Measurements from ENCODE around the gene USB1.

USB1 gene

DNA sequence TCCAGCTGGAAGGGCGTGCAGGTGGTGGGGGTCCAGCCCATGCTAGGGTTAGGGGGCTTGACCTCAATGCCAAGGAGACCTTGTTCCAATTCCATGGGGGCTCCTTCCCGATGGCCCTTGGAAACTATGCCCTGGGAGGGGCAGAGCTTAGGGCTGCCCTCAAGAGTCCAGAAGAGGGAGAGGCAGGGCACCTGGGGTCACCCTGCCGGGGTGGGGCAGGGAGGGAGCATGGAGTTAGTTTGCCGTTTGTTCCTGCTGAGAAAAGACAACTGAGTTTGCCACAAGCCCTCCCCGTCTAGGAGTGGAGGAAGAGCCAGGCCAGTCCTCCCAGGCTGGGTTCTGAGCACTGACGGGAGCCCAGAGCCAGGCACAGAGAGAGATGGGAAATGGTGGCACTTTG lies 45.7 kb downstream of the USB1 start (continued):
- no peak for TF ChIP-seq ZBTB1 (tag by site-specific recombination; IDR thresholded peaks at IDR 0.05)

DNA sequence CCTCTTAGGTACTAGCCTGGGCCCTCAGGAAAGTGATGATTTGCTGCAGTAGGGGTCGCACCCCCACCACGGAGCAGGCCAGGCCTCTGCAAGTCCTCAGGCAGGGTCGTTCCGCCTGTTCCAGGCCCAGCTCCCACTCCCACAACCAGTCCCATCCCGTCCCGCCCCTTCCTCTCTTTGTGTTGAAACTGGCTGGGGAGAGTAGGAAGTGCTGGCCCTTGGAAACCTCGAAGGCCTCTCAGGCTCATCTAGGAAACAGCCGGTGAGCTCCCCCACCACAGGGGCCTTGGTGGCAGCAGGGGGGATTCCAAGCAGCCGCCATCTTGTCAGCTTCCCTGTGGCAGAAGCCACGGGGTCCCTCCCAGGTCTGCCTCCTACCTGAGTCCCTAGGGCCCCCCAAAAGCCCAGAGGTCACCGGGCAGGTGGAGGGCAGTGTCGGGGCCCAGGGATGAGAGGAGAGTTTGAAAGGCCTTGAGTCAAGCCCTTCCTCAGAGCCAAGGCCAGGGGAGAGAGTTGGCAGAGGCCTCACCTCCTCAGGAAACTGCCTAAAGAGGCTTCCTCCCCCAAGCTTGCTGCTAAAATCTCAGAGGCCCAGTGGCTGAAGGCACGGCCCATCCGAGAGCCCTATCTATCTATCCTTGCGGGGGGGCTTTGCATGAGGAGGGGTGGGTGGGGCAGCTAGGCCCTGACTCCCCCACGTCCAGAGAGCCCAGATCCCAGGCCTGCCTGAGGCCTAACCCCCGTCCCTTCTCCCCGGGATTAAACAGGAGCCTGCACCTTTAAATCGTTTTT lies 46.5 kb downstream of the USB1 start:
- Histone ChIP-seq H3K27ac (ENCODE audit: extremely low read depth, low read depth, low read length) (no peak overlapping the region), H3K4me1 (ENCODE audit: control insufficient read depth, insufficient read depth, low read length) (no peaks in the 10 kb centered on the region), H3K4me3 (ENCODE audit: low read depth, low read length) (no peak overlapping the region), H3K9me3 (ENCODE audit: control insufficient read depth, insufficient read depth, low read depth, low read length) (no peaks in the 10 kb centered on the region), H3K36me3 (ENCODE audit: control insufficient read depth in 2 of 2, insufficient read depth in 1 of 2, low read length in 2 of 2) (peaks cover 0 to 16% of the 10 kb centered on the region in 2 experiments; a peak in 1 of 3 replicates)
- CTCF ChIA-PET = interaction anchor here (1.2 to 2.5 kb wide), 2 partner anchors 15 to 49 kb away, joined by 5 to 7 read pairs; no protein-coding TSS in a partner anchor
- POLR2A ChIA-PET = interaction anchor here (0.6 kb wide), 1 partner anchor 18 kb away, joined by 4 read pairs; no protein-coding TSS in a partner anchor
- no peak for TF ChIP-seq ZNF426 (tag by site-specific recombination; IDR thresholded peaks at IDR 0.05)
- TF ChIP-seq GLIS1 (tag by site-specific recombination; IDR thresholded peaks at IDR 0.05) = no peak
- TF ChIP-seq, protein P1, sequence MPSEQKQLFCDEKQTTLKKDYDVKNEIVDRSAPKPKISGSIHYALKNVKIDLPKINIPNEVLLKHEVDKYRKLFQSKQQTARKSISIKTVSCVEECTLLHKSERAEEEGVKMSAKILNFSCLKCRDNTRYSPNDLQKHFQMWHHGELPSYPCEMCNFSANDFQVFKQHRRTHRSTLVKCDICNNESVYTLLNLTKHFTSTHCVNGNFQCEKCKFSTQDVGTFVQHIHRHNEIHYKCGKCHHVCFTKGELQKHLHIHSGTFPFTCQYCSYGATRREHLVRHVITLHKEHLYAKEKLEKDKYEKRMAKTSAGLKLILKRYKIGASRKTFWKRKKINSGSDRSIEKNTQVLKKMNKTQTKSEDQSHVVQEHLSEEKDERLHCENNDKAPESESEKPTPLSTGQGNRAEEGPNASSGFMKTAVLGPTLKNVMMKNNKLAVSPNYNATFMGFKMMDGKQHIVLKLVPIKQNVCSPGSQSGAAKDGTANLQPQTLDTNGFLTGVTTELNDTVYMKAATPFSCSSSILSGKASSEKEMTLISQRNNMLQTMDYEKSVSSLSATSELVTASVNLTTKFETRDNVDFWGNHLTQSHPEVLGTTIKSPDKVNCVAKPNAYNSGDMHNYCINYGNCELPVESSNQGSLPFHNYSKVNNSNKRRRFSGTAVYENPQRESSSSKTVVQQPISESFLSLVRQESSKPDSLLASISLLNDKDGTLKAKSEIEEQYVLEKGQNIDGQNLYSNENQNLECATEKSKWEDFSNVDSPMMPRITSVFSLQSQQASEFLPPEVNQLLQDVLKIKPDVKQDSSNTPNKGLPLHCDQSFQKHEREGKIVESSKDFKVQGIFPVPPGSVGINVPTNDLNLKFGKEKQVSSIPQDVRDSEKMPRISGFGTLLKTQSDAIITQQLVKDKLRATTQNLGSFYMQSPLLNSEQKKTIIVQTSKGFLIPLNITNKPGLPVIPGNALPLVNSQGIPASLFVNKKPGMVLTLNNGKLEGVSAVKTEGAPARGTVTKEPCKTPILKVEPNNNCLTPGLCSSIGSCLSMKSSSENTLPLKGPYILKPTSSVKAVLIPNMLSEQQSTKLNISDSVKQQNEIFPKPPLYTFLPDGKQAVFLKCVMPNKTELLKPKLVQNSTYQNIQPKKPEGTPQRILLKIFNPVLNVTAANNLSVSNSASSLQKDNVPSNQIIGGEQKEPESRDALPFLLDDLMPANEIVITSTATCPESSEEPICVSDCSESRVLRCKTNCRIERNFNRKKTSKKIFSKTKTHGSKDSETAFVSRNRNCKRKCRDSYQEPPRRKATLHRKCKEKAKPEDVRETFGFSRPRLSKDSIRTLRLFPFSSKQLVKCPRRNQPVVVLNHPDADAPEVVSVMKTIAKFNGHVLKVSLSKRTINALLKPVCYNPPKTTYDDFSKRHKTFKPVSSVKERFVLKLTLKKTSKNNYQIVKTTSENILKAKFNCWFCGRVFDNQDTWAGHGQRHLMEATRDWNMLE (tag by site-specific recombination; conservative IDR thresholded peaks at IDR 0.05; ENCODE audit: low read depth) = no peak
- TF ChIP-seq, protein P2, sequence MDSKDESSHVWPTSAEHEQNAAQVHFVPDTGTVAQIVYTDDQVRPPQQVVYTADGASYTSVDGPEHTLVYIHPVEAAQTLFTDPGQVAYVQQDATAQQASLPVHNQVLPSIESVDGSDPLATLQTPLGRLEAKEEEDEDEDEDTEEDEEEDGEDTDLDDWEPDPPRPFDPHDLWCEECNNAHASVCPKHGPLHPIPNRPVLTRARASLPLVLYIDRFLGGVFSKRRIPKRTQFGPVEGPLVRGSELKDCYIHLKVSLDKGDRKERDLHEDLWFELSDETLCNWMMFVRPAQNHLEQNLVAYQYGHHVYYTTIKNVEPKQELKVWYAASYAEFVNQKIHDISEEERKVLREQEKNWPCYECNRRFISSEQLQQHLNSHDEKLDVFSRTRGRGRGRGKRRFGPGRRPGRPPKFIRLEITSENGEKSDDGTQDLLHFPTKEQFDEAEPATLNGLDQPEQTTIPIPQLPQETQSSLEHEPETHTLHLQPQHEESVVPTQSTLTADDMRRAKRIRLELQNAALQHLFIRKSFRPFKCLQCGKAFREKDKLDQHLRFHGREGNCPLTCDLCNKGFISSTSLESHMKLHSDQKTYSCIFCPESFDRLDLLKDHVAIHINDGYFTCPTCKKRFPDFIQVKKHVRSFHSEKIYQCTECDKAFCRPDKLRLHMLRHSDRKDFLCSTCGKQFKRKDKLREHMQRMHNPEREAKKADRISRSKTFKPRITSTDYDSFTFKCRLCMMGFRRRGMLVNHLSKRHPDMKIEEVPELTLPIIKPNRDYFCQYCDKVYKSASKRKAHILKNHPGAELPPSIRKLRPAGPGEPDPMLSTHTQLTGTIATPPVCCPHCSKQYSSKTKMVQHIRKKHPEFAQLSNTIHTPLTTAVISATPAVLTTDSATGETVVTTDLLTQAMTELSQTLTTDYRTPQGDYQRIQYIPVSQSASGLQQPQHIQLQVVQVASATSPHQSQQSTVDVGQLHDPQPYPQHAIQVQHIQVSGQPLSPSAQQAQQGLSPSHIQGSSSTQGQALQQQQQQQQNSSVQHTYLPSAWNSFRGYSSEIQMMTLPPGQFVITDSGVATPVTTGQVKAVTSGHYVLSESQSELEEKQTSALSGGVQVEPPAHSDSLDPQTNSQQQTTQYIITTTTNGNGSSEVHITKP (tag by site-specific recombination; IDR thresholded peaks at IDR 0.05) = no peak

DNA sequence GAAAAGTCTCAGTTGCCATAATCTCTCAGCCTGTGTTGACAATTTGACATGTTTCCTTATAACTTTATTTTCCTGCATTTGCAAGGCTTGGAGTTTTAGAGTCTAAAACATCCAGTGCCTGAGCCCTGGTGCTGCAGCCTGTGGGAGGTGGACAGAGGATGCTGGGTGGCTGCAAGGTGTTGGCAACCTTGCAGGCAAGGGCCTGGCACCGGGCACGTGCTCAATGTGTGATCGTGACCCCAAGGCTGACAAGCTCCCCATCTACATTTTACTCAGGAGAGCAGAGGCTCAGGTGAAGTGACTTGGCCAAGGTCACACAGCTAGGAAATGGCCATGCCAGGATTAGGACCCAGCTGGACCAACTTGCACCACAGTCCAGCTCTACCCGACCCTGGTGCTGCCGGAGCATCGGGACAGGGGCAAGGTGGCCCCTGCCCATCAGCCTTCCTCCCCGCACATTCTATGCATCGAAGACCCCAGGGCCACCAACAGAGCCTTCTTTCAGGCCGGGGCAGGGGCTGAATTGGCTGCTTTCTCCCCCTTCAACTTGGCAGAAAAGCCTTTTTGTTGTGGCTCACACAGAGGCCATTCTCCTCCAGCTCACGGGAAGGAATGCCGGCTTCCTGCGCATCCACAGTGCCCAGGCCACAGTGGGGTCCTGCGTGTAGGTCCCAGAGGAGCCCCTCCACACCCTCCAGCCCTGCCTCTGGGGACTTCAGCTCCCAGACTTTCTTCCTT lies 47.5 kb downstream of the USB1 start:
- TF ChIP-seq, protein P3, sequence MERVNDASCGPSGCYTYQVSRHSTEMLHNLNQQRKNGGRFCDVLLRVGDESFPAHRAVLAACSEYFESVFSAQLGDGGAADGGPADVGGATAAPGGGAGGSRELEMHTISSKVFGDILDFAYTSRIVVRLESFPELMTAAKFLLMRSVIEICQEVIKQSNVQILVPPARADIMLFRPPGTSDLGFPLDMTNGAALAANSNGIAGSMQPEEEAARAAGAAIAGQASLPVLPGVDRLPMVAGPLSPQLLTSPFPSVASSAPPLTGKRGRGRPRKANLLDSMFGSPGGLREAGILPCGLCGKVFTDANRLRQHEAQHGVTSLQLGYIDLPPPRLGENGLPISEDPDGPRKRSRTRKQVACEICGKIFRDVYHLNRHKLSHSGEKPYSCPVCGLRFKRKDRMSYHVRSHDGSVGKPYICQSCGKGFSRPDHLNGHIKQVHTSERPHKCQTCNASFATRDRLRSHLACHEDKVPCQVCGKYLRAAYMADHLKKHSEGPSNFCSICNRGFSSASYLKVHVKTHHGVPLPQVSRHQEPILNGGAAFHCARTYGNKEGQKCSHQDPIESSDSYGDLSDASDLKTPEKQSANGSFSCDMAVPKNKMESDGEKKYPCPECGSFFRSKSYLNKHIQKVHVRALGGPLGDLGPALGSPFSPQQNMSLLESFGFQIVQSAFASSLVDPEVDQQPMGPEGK (tag by site-specific recombination; IDR thresholded peaks at IDR 0.05) = no peak
- TF ChIP-seq GLI2 (tag by site-specific recombination; IDR thresholded peaks at IDR 0.05; ENCODE audit: borderline replicate concordance, low read depth) (no peak), YY2 (tag by site-specific recombination; IDR thresholded peaks at IDR 0.05) (no peak), ZNF654 (tag by site-specific recombination; IDR thresholded peaks at IDR 0.05; ENCODE audit: low read depth) (no peak), ZNF354C (tag by site-specific recombination; IDR thresholded peaks at IDR 0.05; ENCODE audit: borderline replicate concordance, low read depth) (no peak)
- TF ChIP-seq, protein P4, sequence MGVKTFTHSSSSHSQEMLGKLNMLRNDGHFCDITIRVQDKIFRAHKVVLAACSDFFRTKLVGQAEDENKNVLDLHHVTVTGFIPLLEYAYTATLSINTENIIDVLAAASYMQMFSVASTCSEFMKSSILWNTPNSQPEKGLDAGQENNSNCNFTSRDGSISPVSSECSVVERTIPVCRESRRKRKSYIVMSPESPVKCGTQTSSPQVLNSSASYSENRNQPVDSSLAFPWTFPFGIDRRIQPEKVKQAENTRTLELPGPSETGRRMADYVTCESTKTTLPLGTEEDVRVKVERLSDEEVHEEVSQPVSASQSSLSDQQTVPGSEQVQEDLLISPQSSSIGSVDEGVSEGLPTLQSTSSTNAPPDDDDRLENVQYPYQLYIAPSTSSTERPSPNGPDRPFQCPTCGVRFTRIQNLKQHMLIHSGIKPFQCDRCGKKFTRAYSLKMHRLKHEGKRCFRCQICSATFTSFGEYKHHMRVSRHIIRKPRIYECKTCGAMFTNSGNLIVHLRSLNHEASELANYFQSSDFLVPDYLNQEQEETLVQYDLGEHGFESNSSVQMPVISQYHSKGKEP (tag by site-specific recombination; IDR thresholded peaks at IDR 0.05) = no peak
- TF ChIP-seq, protein P5, sequence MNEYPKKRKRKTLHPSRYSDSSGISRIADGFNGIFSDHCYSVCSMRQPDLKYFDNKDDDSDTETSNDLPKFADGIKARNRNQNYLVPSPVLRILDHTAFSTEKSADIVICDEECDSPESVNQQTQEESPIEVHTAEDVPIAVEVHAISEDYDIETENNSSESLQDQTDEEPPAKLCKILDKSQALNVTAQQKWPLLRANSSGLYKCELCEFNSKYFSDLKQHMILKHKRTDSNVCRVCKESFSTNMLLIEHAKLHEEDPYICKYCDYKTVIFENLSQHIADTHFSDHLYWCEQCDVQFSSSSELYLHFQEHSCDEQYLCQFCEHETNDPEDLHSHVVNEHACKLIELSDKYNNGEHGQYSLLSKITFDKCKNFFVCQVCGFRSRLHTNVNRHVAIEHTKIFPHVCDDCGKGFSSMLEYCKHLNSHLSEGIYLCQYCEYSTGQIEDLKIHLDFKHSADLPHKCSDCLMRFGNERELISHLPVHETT (tag by site-specific recombination; IDR thresholded peaks at IDR 0.05) = no peak
- POLR2A ChIA-PET = interaction anchor here (0.6 kb wide), 1 partner anchor 17 kb away, joined by 4 read pairs; no protein-coding TSS in a partner anchor
- H3K9me3 ChIP-seq (ENCODE audit: control insufficient read depth, insufficient read depth, low read depth, low read length) = no peaks in the 10 kb centered on the region
- H3K27ac ChIP-seq (ENCODE audit: extremely low read depth, low read depth, low read length) = no peak overlapping the region
- CTCF ChIA-PET = interaction anchor here (1.1 to 2.5 kb wide), 3 partner anchors 16 to 48 kb away, joined by 3 to 7 read pairs (median 5); no protein-coding TSS in a partner anchor
- peaks cover 0 to 9% of the 10 kb centered on the region in 2 experiments; a peak in 1 of 3 replicates for H3K36me3 ChIP-seq (ENCODE audit: control insufficient read depth in 2 of 2, insufficient read depth in 1 of 2, low read length in 2 of 2)
- H3K4me1 ChIP-seq (ENCODE audit: control insufficient read depth, insufficient read depth, low read length) = no peaks in the 10 kb centered on the region
- H3K4me3 ChIP-seq (ENCODE audit: low read depth, low read length) = no peak overlapping the region

All from HEK293 (cell line).